Neural progenitor cell (in vitro differentiated cells): ENCODE results near the gene C12orf75. TPM values are rescaled to one million over a fixed set of nuclear protein-coding genes. Genes with fewer than 3 reads are reported as not detected.
A peak's percentile ranks its signal among the peaks of the same experiment; 100 is the strongest.

ENCODE experiments used
- DNase-seq: peaks from one replicate; pipeline ENCODE4 v3.0.0-alpha.2; 2016; ENCODE audit warnings: low spot score
- H2AFZ ChIP-seq: fragments of 200-600 bp; sonication (generic); replicated peaks from 2 replicates; pipeline ENCODE4 v1.6.1; 2016; ENCODE audit warnings: antibody characterized with exemption
- H3F3A ChIP-seq: fragments of 200-600 bp; sonication (generic); 2 replicates; pipeline ENCODE4 v1.6.1; 2016; ENCODE audit warnings: antibody characterized with exemption, low read depth
- H3K27ac ChIP-seq: fragments of 200-600 bp; sonication (generic); 2 replicates; pipeline ENCODE4 v1.5.1; 2016; ENCODE audit warnings: mild to moderate bottlenecking
- H3K27me3 ChIP-seq: fragments of 200-600 bp; sonication (generic); 2 replicates; pipeline ENCODE4 v1.6.1; 2016; ENCODE audit warnings: mild to moderate bottlenecking, moderate library complexity
- H3K36me3 ChIP-seq: fragments of 200-600 bp; sonication (generic); 2 replicates; pipeline ENCODE4 v1.5.1; 2016
- H3K4me1 ChIP-seq: fragments of 200-600 bp; sonication (generic); 2 replicates; pipeline ENCODE4 v1.6.1; 2016; ENCODE audit warnings: mixed run types
- H3K4me2 ChIP-seq: fragments of 200-600 bp; sonication (generic); 2 replicates; pipeline ENCODE4 v1.6.1; 2016
- H3K4me3 ChIP-seq: fragments of 200-600 bp; sonication (generic); 2 replicates; pipeline ENCODE4 v1.5.1; 2016
- H3K79me2 ChIP-seq: fragments of 200-600 bp; sonication (generic); 2 replicates; pipeline ENCODE4 v1.6.1; 2016; ENCODE audit warnings: low read depth
- H3K9ac ChIP-seq: fragments of 200-600 bp; sonication (generic); 2 replicates; pipeline ENCODE4 v1.6.1; 2016
- H3K9me3 ChIP-seq: fragments of 200-600 bp; sonication (generic); 2 replicates; pipeline ENCODE4 v1.5.1; 2016; ENCODE audit warnings: low read depth
- H4K20me1 ChIP-seq: fragments of 200-600 bp; sonication (generic); 2 replicates; pipeline ENCODE4 v1.6.1; 2016; ENCODE audit warnings: low read depth
- H3K27ac Mint-ChIP-seq: 3 replicates; pipeline ENCODE4 v1.8.0; 2021; ENCODE audit warnings: mixed read lengths
- H3K27me3 Mint-ChIP-seq: 2 replicates; pipeline ENCODE4 v1.8.0; 2022; ENCODE audit warnings: low read depth, mild to moderate bottlenecking, inconsistent platforms, moderate library complexity, mixed read lengths; ENCODE audit not compliant: insufficient read depth
- H3K36me3 Mint-ChIP-seq: 3 replicates; pipeline ENCODE4 v1.8.0; 2021; ENCODE audit warnings: mixed read lengths
- H3K4me1 Mint-ChIP-seq: 3 replicates; pipeline ENCODE4 v1.8.0; 2021; ENCODE audit warnings: mixed read lengths
- H3K4me3 Mint-ChIP-seq: 3 replicates; pipeline ENCODE4 v1.8.0; 2021; ENCODE audit warnings: mild to moderate bottlenecking, moderate library complexity, mixed read lengths
- H3K9me3 Mint-ChIP-seq: 3 replicates; pipeline ENCODE4 v1.8.0; 2020; ENCODE audit warnings: mixed read lengths
- CTCF ChIP-seq: fragments of 200-600 bp; sonication (generic); IDR thresholded peaks from 2 replicates; pipeline ENCODE4 v1.5.1; 2017; ENCODE audit warnings: antibody characterized with exemption, mild to moderate bottlenecking
- EZH2 ChIP-seq: fragments of 200-600 bp; sonication (generic); IDR thresholded peaks from 2 replicates; pipeline ENCODE4 v1.6.1; 2017; ENCODE audit warnings: antibody characterized with exemption, mild to moderate bottlenecking, moderate library complexity
- EZH2phosphoT487 ChIP-seq: fragments of 200-600 bp; sonication (generic); IDR thresholded peaks from 2 replicates; pipeline ENCODE4 v1.6.1; 2017; ENCODE audit warnings: antibody characterized with exemption
- total RNA-seq: library from RNA; depleted of rRNA; stranded (reverse); fragments of >200 nt; gene quantifications from 2 replicates; pipeline ENCODE4 v1.2.3, GENCODE V29; 2015; ENCODE audit warnings: low replicate concordance

The C12orf75 gene
- total RNA-seq, 1 donor from 2014 or later = 59.9 TPM

GRCh38 chr12:105348561-105348960 lies 18.1 kb downstream of the C12orf75 start:
- Histone ChIP-seq H3F3A (peaks cover 5% of the 10 kb centered on the region), H4K20me1 (no peaks in the 10 kb centered on the region), H3K9ac (no peak overlapping the region), H3K27me3 (no peaks in the 10 kb centered on the region), H3K4me2 (no peak overlapping the region), H3K36me3 (no peaks in the 10 kb centered on the region), H3K79me2 (no peaks in the 10 kb centered on the region), H3K9me3 (no peaks in the 10 kb centered on the region), H3K27ac (peak overlapping the region; percentile 40), H3K4me3 (no peak overlapping the region), H3K4me1 (peaks cover 35% of the 10 kb centered on the region), H2AFZ (no peak overlapping the region)
- Mint-ChIP-seq H3K36me3 (peaks cover 20% of the 10 kb centered on the region), H3K4me1 (peaks cover 28% of the 10 kb centered on the region), H3K4me3 (no peak overlapping the region), H3K27me3 (peaks cover 2% of the 10 kb centered on the region), H3K27ac (peak overlapping the region; percentile 73), H3K9me3 (peaks cover 4% of the 10 kb centered on the region)
- TF ChIP-seq EZH2phosphoT487 (no peak), CTCF (no peak), EZH2 (no peak)
- DNase-seq = no peak

- no peak for TF ChIP-seq EZH2
- no peak for TF ChIP-seq EZH2phosphoT487
- TF ChIP-seq CTCF = no peak
- no peak overlapping the region for H3K9ac ChIP-seq
- Mint-ChIP-seq H3K4me1 (peaks cover 28% of the 10 kb centered on the region), H3K9me3 (peaks cover 4% of the 10 kb centered on the region), H3K36me3 (peaks cover 18% of the 10 kb centered on the region), H3K27ac (peak overlapping the region; percentile 73), H3K4me3 (peak overlapping the region; percentile 62), H3K27me3 (peaks cover 2% of the 10 kb centered on the region)
- peaks cover 35% of the 10 kb centered on the region for H3K4me1 ChIP-seq
- H3K4me3 ChIP-seq = no peak overlapping the region
- no peaks in the 10 kb centered on the region for H3K36me3 ChIP-seq
- no peak for DNase-seq
- no peaks in the 10 kb centered on the region for H3K9me3 ChIP-seq
- peaks cover 5% of the 10 kb centered on the region for H3F3A ChIP-seq
- no peaks in the 10 kb centered on the region for H3K79me2 ChIP-seq
- H4K20me1 ChIP-seq = no peaks in the 10 kb centered on the region
- H2AFZ ChIP-seq = no peak overlapping the region
- H3K4me2 ChIP-seq = no peak overlapping the region
- H3K27me3 ChIP-seq = no peaks in the 10 kb centered on the region
- H3K27ac ChIP-seq = no peak overlapping the region
These were observed 18.6 kb downstream of the C12orf75 start for GRCh38 chr12:105349138-105349537.

GRCh38 chr12:105351523-105351922 lies 21.0 kb downstream of the C12orf75 start:
- Mint-ChIP-seq H3K9me3 (peaks cover 3% of the 10 kb centered on the region), H3K36me3 (peaks cover 17% of the 10 kb centered on the region)
- H3K79me2 ChIP-seq = no peaks in the 10 kb centered on the region

More at GRCh38 chr12:105351523-105351922, 21.0 kb downstream of the C12orf75 start:
- Histone ChIP-seq H3F3A (peaks cover 5% of the 10 kb centered on the region), H3K4me3 (no peak overlapping the region), H3K27me3 (no peaks in the 10 kb centered on the region), H3K27ac (no peak overlapping the region), H3K4me2 (no peak overlapping the region), H4K20me1 (no peaks in the 10 kb centered on the region), H2AFZ (no peak overlapping the region), H3K9me3 (no peaks in the 10 kb centered on the region), H3K36me3 (no peaks in the 10 kb centered on the region), H3K9ac (no peak overlapping the region), H3K4me1 (peaks cover 35% of the 10 kb centered on the region)
- DNase-seq = no peak
- peaks cover 2% of the 10 kb centered on the region for H3K27me3 Mint-ChIP-seq
- H3K27ac Mint-ChIP-seq = no peak overlapping the region
- H3K4me1 Mint-ChIP-seq = peaks cover 34% of the 10 kb centered on the region
- TF ChIP-seq EZH2phosphoT487 (no peak), EZH2 (no peak), CTCF (no peak)
- H3K4me3 Mint-ChIP-seq = no peak overlapping the region
